SKM-1 (cell line): Measurements from ENCODE around the gene FSTL1.
A peak's percentile ranks its signal among the peaks of the same experiment; 100 is the strongest.
"Not testable (repeated sequence)": the region's sequence is repeated elsewhere in the genome, so short reads cannot be mapped to it uniquely, and the experiment has no call there.

Experiments
- DNase-seq: peaks from one replicate; lab custom pipeline; 2025; ENCODE audit not compliant: unreplicated experiment; lab: John Stamatoyannopoulos, UW

The FSTL1 gene

DNA sequence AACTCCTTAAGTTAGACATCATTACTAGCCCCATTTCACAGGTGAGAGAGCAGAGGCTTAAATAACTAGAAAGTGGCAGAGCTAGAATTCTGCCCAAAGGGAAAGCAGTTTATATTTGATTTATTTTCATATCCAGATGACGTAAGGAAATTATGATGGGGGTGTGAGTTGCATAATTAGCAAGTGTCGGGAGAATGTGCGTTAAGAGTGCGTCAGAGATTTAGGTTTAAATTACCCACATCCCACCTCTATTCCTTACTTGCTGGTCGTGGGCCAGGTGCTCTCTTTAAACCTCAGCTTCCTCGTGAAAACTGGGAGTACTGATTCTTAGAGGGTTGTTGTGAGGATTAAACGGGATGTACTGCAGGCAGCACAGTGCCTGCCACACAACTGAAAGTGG, 32.3 kb downstream of the FSTL1 start:
- DNase-seq: no peak

DNA sequence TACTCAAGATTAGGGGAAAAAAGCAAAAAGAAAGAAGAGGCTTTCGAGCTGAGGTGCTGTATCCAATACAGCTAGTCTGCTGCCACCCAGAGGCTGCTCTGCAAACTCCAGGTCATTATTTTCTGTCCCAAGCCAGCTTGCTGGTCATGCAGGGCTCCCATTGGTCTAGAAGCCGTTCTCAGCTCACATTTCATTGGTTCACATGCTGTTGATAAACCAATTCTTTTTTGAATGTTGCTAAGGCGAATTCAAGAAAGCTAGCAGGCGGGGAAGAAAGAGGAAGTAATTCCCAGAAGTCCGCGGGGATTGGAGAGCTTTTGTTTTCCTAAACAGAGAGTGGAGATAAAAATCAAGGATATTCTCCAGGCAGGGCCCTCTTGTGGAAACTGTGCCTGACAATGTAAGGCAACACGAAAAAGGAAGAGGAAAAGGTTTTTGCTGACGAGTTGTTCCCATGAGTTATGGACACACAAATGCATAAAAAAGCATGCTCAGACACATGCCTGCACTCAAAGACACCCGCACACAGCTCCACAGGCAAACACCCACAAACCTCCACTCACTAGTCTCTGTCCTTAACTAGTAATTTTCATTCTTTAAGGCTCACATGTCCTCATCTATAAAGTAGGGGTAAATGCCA, 33.4 kb downstream of the FSTL1 start:
- DNase-seq: peak; percentile 93

DNA sequence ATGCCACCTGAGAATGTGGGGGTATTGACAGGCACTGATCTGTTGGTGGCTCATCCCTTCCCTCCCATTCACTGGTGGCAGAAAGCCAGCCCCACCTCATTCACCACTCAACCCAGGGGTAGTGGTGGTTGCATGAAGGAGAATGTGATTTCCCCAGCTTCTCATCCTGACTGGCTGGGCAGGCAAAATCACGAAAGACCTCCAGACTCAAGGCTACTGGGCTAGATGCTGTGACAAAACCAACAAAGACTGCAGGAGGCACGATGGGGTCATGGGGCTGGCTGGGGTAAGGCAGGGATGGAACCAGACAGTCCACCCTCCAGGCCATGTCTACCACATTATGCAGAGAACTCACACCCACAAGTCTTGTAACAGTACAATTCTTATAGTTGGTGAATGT, 33.9 kb downstream of the FSTL1 start:
- no peak for DNase-seq

DNA sequence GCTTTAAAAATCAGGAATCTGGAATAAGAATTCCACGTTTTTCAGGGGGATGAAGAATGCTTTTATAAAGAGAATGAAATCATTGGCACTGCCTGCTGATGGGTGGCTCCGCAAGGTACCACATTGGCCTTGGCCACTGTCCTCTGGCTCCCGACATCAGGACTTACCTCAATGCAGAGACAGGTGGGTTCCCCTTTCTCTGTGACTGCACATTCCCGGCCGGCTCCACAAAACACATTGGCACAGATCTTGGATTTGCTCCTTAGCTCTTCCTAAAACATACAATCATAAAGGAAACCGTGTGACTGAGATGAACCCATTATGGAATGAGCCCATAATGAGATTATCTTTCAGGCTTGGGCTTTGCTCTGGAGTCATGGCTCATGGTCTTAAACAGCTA, 35.0 kb downstream of the FSTL1 start:
- DNase-seq: no peak

DNA sequence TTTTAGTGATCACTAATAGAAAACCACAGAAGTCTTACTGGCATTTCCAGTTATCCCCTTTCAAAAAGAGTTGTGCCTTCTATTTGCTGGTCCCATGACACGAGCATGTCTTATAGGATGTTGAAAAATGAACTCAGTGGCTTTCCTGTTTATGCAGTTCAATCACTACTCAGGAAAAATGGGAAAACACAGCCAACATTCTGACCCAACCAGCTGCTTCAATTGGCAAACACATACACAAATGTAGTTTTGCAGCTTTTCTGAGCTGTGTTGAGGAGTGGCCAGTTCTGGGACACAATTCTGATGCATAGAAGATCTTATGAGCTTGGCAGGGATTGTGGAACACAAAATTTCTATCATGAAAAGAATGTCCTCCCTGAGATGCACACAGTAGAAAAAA, 40.3 kb downstream of the FSTL1 start:
- DNase-seq: no peak

DNA sequence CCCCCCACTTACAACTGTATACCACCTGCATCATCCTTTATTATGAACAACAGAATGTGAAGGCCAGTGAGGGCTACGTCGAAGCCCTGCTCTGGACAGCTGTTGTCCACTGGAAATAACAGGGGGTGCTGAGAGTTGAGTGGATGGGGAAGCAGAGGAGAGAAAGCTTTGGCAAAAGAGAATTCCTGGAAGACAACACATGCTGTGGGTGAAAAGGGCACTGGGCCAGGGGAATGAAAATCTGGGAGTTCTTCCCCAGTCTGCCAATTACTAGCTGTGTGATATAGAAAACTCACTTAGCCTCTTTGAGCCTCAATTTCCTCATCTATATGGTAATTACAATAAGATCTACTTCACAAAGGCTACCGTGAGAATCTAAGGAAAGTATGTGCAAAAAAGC, 40.7 kb downstream of the FSTL1 start:
- DNase-seq: no peak

DNA sequence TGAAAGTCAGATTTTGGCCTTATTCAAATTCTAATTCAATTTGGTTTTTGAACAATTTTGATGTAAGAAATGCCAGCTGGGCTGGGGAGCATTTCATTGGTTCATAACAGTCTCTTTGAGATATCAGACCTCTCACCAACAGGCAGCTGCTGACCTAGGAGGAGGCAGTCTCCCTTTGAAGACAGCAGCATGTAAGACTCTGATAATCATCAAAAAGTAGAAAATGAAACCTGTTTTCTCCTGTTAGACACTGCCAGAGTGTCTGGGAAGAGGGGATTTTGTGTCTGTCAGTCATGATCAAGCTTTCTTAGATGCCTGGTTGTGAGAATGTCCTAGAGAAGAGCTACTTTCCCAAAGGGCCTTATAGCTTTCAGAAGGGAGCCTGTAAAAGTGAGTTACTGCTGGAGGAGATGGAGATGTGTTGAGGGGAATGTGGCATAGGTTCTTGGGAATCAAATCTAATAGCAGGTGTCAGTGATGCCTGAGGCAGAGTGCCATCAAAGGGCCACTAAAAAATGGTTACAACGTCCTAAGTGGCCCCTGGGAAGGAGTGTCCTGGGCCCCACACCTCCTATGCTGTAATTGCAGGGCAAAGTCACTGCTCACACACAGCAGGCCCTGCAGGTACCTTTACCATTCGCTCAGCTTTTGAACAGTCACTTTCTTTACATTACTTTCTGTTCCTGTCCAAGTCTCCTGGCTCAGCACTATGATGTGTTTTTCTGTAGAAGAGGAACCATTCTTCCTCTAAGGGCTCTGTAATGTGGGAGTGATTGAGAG, 43.1 kb downstream of the FSTL1 start:
- no peak for DNase-seq

DNA sequence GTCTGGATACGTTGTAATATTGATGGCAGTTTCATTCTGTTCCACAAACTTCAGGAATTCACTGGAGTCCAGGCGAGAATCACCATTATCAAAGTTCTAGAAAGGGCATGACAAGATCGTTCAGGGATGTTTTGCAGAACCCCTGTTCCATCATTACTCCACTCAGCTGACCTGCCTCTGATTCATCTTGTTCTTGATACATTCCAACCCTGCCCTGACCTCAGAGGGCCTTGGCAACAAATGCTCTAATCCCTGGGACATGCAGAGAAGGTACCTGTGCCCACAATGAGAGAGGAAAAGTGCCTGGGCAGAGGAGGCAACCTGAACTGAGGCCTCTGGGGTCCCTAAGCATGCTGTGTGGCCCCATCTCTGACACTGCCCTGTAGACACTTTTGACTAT, 45.9 kb downstream of the FSTL1 start:
- DNase-seq: no peak

DNA sequence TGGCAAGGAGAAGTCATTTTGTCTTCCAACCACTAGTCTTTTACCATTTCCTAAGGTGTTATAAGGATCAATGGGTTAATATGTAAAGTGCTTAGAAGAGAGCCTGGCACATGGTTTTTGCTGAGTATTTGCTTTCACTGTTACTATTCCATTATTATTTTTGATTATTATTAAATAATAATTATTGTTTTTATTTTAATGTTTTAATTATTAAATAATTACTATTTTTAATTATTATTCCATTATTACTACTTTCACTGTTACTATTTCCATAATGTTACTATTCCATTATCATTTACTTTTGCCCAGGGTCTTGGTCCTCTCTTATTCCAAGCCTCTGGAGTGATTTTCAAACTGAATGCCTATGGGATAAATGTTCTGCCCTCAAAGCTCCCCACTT, 48.5 kb downstream of the FSTL1 start:
- DNase-seq: no peak

DNA sequence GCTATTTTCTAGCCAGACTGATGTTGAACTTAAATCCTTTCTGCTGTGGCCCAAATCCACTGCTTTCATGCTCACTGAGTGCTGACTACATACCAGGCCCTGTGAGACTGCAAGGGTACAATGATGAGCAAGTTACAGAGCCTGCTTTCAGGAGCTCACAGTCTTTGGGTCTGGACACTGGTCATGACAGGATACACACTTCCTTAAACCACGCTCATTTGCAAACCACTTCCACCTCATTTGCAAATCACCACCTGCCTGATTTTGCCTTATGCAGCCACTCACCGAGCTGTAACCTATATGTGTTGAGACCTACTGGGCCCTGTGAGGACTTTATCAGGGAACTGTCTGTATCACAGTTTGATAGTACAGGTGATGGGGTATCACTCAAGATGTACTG, 51.4 kb downstream of the FSTL1 start:
- DNase-seq: no peak

DNA sequence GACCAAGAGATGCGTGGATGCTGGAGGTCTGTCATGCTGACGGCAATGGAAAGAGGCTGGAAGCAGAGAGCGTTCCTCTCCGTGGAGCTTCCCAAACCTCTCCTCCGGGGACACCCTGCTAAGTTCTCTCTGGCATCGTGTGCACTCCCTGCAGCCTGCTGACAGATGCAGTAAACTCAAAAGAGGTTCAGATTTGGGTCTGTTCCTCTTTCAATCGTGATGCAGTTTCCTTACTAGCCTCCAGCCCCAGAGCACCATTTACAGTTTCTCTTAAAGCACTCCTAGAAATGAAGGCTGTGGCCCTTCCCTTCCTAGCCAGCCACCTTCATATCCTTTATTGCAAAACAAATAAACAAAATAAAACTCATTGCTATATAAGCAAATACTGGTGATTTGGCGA, 54.3 kb downstream of the FSTL1 start:
- DNase-seq: no peak

DNA sequence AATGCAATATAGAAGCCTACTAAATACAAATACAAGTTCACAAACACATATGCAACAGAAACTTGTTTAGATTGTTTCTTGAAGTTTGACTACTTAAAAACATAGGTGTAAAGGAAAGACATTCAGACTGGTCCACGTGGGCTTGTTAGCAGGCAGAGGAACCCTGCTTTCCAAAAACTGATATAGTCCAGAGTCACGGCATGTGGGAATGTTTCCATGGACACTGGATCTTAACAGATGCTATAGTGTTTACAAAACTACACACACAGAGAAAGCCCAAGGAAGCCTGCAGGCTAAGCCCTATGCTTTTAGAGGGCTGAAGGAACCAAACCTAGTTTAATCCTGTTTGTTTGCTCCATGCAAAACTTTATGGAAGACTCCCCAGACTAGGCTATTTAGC, 56.4 kb downstream of the FSTL1 start:
- DNase-seq: no peak

DNA sequence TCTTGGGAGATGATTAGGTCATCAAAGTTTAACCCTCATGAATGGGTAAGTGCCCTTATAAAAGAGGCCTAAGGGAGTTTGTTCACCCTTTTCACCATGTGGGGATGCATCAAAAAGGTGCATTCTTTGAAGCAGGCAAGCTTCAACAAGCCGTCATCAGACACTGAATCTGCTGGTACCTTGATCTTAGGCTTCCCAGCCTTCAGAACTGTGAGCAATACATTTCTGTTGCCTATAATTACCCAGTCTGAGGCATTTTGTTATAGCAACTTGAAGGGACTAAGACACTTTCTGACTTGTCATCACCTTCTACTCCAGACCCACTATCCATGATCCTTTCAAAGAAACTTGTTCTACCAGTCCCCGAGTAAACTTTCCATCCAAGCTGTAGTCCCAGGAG, 57.0 kb downstream of the FSTL1 start:
- no peak for DNase-seq

DNA sequence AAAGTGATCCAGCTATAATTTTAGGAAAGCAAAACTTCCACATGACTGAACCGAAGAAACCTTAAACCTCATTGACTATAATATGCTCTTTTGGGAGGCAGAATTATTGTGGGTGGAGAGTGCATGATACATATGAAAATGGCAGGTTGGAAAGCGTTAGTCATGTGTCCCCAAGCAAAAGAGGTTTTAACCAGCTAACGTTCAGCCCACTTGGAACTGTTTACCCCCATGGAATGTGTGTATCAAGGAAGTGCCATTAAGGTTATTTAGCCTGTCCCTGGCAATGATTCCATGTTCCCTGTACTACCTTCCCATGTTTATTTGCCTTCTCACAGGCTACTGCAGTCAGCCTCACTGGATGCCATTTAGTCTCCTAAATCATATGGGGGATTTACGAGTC, 57.5 kb downstream of the FSTL1 start:
- DNase-seq: no peak

DNA sequence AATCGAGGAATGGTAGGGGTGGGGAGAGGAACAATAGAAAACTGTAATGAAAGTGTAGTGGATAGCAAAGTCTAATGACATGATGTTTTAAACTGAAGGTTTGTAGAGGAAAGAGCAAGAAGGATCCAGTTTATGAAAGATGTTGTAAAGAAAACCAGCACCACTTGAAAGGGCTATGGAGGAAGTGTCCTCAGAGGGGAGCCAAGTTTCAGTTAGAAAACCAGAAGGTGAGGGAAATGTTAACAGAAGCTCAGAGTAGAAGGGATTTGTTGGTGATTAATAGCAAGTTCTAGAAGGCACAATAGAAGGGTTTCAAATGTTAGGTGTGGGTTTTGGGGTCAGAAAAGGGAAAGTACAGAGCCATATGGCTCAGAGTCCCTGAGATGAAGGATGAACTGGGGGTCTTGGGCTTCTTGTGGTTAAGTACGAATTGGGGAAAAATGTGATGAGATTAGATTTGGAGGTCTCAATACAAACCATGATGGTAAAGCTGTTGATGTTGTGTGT, 67.8 kb downstream of the FSTL1 start:
- no peak for DNase-seq

DNA sequence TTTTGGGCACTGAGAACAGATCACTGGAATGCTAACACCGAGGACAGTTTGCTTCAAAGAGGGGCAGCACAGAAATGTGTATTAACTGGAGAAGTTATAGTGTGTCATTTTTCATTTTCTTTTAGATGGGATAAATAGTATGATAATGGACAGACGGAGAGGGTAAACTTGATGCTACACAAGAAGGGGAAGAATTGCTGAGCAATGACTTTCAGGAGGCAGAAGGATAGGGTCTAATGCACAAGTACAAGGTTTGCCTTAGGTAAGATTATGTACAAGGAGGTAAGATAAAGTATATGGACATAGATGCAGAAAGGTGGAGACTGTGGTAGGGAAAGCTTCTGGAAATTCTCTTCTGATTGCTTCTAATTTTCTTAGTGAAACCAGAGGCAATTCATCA, 69.3 kb downstream of the FSTL1 start:
- no peak for DNase-seq

DNA sequence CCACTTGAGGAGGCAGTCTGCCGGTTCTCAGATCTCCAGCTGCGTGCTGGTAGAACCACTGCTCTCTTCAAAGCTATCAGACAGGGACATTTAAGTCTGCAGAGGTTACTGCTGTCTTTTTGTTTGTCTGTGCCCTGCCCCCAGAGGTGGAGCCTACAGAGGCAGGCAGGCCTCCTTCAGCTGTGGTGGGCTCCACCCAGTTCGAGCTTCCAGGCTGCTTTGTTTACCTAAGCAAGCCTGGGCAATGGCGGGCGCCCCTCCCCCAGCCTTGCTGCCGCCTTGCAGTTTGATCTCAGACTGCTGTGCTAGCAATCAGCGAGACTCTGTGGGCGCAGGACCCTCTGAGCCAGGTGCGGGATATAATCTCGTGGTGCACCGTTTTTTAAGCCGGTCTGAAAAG, 72.8 kb downstream of the FSTL1 start:
- not testable (repeated sequence) for DNase-seq

DNA sequence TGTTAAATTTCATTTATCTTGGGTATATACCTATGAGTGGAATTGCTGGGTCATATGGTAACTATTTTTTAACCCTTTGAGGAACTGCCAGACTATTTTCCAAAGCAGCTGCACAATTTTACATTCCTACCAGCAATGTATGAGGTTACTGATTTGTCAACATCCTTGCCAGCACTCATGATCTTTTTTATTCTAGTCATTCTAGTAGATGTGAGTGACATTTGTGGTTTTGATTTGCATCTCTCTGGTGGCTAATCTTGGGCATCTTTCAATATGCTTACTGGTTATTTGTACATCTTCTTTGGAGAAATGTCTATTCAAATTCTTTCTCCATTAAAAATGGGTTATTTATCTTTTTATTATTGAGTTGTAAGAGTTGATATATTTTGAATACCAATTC, 80.3 kb downstream of the FSTL1 start:
- no peak for DNase-seq

DNA sequence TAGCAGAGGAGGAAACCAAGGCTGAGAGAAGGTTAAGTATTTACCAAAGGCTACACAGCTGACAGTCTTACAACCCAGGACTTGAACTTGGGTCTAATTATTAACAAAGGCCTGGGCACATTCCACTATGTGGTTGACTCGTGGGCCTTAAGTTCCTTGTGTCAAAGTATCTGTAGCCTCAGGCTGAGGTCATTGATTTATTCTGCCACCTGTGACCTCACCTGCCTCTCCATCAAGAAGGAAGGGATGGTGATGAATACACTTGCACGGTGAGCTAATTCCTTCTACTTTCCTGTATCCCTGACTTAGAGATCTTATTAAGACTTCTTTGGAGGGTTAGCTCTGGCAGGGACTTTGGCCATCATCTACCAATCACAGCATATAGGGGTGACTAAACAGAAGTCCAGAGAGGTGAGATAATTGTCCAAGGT, 81.7 kb downstream of the FSTL1 start:
- DNase-seq: no peak

DNA sequence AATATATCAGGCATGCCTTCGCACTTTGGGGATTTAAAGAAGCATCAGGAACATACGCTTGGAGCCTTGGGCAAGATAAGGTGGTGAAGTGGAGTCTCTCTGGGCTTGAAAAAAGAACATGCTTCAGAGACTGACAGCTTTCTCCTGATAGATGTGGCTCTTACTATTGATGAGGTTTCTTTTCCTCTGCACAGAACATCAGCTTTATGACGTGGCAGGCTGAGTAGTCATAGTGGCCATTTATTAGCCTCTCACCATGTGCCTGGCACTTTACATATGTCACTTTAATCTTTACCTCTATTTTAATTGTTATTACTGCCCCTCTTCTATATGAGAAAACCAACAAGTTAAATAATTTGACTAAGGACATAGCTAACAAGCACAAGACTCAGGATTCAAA, 82.6 kb downstream of the FSTL1 start:
- DNase-seq: no peak

DNA sequence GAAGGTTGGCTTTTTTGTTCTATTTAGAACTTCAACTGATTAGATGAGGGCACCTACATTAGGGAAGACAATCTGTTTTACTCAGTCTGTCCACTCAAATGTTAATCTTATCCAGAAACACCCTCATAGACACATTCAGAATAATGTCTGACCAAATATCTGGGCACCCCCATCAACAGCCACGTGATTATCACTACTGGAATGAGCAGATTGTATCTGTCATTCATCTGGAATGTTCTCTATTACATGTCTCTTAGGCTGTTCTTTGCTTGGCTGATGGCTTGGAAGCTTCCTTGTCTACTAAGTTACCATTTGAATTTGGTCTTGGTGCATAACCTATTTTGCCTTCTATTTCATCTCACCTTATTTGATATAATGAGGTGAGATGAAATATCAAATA, 86.0 kb downstream of the FSTL1 start:
- no peak for DNase-seq

DNA sequence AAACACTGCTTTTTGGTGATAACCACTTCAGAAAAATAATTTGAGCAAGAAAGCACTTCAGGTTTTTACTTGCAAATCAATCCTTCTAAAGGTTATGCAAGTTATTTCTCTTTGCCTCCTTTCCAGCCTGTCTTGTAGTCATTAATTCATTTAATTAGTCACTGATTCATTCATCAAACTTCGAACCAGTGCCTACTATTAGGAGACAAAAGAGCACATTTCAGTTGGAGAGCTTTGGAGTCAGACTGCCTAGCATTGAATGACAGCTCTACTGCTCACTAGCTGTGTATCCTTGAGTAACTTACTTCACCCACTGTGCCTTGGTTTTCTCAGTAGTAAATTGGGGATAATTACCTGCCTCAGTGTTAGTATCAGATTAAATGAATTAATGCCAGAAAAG, 86.7 kb downstream of the FSTL1 start:
- DNase-seq: no peak

DNA sequence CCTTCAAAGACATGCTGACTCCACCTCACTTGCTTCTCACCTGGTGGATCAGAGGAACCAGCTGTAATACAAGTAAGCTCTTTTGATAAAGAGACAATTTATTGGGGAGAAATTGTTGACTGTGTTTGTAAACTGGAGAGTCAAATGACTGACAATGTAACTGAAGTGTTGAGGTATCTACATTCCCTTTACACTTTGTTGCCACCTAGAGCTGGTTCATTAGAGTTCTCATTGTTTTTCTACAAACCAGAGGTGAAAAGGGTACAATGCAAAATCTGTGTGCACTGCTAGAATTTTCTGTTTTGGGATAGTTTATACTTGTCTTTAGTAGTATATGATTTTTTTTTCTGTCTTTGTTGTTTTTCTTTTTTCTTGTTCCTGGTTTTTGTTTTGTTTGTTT, 93.0 kb downstream of the FSTL1 start:
- no peak for DNase-seq
